ENCODE results near the gene C5orf24. TPM values are rescaled to one million over a fixed set of nuclear protein-coding genes. Genes with fewer than 3 reads are reported as not detected.
"Not testable (repeated sequence)": the region's sequence is repeated elsewhere in the genome, so short reads cannot be mapped to it uniquely, and the experiment has no call there.

C5orf24 gene
- total RNA-seq, 1 donor from 2014 or later: 38.3 TPM

DNA sequence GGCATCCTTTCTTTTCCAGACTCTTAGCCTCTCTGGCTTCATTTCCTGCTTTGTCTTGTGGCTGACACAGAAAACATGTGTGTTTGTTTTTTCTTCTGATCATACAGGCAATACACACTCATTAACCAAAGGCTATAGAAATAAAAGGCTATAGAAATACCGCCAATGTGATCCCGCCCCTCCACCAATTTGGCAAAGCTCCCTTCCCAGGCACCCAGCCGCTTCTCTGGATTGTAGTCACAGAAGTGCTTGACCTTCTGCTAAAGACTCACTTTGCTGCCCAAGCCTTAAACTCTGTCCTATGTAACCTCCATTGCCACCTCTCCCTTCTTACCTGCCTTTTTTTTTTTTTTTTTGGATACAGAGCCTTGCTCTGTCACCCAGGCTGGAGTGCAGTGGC lies 33.7 kb downstream of the C5orf24 start:
- H3K4me3 ChIP-seq: no peak overlapping the region
- peaks cover 43% of the 10 kb centered on the region for H3K4me1 ChIP-seq
- H3K36me3 ChIP-seq: no peaks in the 10 kb centered on the region
- H3K27ac ChIP-seq: no peak overlapping the region
- no peaks in the 10 kb centered on the region for H3K27me3 ChIP-seq
- no peak for DNase-seq (ENCODE audit: extremely low spot score in 2 of 2)
- no peak for TF ChIP-seq POLR2A (IDR thresholded peaks at IDR 0.05)
- H3K9me3 ChIP-seq: no peaks in the 10 kb centered on the region
- intact Hi-C loops (cut with DNase I): no loop called here

DNA sequence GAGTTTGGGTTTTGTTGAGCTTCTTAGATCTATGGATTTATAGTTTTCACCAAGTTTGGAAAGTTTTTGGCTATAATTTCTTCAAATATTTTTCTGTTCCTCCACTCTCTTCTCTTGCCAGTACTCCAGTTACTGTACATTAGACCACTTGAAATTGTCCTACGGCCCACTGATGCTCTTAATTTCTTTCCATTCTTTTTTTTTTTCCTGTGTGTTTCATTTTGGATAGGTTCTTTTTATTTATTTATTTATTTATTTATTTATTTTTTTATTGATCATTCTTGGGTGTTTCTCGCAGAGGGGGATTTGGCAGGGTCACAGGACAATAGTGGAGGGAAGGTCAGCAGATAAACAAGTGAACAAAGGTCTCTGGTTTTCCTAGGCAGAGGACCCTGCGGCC lies 35.2 kb downstream of the C5orf24 start:
- H3K27ac ChIP-seq; H3K27me3 ChIP-seq; H3K36me3 ChIP-seq; DNase-seq (ENCODE audit: extremely low spot score in 2 of 2); H3K9me3 ChIP-seq; intact Hi-C loops (cut with DNase I); H3K4me3 ChIP-seq: not testable (repeated sequence)
- H3K4me1 ChIP-seq: peaks cover 40% of the 10 kb centered on the region

DNA sequence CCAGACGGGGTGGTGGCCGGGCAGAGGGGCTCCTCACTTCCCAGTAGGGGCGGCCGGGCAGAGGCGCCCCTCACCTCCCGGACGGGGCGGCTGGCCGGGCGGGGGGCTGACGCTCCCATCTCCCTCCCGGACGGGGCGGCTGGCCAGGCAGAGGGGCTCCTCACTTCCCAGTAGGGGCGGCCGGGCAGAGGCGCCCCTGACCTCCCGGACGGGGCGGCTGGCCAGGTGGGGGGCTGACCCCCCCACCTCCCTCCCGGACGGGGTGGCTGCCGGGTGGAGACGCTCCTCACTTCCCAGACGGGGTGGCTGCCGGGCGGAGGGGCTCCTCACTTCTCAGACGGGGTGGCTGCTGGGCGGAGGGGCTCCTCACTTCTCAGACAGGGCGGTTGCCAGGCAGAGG lies 35.9 kb downstream of the C5orf24 start:
- intact Hi-C loops (cut with DNase I); H3K27me3 ChIP-seq; DNase-seq (ENCODE audit: extremely low spot score in 2 of 2); H3K27ac ChIP-seq; H3K36me3 ChIP-seq; H3K4me3 ChIP-seq; H3K9me3 ChIP-seq: not testable (repeated sequence)
- H3K4me1 ChIP-seq: peaks cover 33% of the 10 kb centered on the region

DNA sequence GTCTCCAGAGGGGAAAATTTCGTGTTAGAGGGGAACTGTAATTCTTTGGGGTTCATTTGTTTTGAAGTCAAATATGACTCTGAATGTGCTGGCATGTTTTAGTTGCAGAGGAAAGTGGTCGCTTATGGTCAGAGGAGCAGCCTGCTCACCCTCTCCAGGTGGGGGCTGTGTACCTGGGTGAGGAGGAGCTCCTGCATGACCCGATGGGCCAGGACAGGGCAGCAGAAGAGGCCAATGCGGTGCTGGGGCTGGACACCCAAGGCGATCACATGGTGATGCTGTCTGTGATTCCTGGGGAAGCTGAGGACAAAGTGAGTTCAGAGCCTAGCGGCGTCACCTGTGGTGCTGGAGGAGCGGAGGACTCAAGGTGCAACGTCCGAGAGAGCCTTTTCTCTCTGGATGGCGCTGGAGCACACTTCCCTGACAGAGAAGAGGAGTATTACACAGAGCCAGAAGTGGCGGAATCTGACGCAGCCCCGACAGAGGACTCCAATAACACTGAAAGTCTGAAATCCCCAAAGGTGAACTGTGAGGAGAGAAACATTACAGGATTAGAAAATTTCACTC lies 41.9 kb downstream of the C5orf24 start:
- TF ChIP-seq POLR2A (IDR thresholded peaks at IDR 0.05) (no peak), POLR2AphosphoS5 (IDR thresholded peaks at IDR 0.05; ENCODE audit: insufficient read depth in 1 of 2, low read depth in 1 of 2) (no peak)
- TF ChIP-seq, protein P1, sequence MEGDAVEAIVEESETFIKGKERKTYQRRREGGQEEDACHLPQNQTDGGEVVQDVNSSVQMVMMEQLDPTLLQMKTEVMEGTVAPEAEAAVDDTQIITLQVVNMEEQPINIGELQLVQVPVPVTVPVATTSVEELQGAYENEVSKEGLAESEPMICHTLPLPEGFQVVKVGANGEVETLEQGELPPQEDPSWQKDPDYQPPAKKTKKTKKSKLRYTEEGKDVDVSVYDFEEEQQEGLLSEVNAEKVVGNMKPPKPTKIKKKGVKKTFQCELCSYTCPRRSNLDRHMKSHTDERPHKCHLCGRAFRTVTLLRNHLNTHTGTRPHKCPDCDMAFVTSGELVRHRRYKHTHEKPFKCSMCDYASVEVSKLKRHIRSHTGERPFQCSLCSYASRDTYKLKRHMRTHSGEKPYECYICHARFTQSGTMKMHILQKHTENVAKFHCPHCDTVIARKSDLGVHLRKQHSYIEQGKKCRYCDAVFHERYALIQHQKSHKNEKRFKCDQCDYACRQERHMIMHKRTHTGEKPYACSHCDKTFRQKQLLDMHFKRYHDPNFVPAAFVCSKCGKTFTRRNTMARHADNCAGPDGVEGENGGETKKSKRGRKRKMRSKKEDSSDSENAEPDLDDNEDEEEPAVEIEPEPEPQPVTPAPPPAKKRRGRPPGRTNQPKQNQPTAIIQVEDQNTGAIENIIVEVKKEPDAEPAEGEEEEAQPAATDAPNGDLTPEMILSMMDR (IDR thresholded peaks at IDR 0.05): no peak
- no peak overlapping the region for H3K27ac ChIP-seq
- intact Hi-C loops (cut with DNase I): no loop called here
- no peak for DNase-seq (ENCODE audit: extremely low spot score in 2 of 2)
- H3K9me3 ChIP-seq: no peaks in the 10 kb centered on the region
- peaks cover 0 to 14% of the 10 kb centered on the region in 2 donors for H3K36me3 ChIP-seq
- peaks cover 9% of the 10 kb centered on the region for H3K4me1 ChIP-seq
- H3K27me3 ChIP-seq: no peaks in the 10 kb centered on the region
- no peak overlapping the region for H3K4me3 ChIP-seq

DNA sequence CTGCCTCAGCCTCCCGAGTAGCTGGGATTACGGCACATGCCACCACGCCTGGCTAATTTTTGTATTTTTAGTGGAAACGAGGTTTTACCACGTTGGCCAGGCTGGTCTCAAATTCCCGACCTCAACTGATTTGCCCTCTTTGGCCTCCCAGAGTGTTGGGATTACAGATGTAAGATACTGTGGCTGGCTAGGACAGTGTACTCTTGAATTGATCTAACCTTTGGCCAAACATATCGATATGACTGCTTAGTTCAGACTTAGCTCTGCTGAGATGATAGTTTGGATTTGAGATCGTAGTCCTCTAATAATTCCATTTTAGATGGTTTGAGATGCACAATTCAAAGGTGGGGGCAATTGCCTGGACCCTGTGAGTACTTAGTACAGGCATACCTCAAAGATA lies 43.6 kb downstream of the C5orf24 start:
- Histone ChIP-seq H3K4me3 (no peak overlapping the region), H3K27ac (no peak overlapping the region), H3K36me3 (peaks cover 0 to 19% of the 10 kb centered on the region in 2 donors), H3K27me3 (no peaks in the 10 kb centered on the region), H3K4me1 (peaks cover 8% of the 10 kb centered on the region), H3K9me3 (no peaks in the 10 kb centered on the region)
- TF ChIP-seq POLR2A (IDR thresholded peaks at IDR 0.05) (no peak), POLR2AphosphoS5 (IDR thresholded peaks at IDR 0.05; ENCODE audit: insufficient read depth in 1 of 2, low read depth in 1 of 2) (no peak)
- intact Hi-C loops (cut with DNase I): no loop called here
- no peak for DNase-seq (ENCODE audit: extremely low spot score in 2 of 2)

DNA sequence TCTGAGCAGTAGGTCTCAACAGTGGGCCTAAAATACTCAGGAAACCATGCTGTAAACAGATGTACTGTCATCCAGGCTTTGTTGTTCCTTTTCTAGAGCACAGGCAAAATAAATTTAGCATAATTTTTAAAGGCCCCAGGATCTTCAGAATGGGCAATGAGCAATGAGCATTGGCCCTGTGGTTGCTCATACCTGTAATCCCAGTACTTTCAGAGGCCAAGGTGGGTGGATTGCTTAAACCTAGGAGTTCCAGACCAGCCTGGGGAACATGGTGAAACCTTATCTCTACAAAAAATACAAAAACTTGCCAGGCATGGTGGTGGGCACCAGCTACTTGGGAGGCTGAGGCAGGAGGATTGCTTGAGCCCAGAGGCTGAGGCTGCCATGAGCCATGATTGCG lies 45.7 kb downstream of the C5orf24 start:
- intact Hi-C loops (cut with DNase I): no loop called here
- H3K27ac ChIP-seq: no peak overlapping the region
- H3K9me3 ChIP-seq: no peaks in the 10 kb centered on the region
- H3K36me3 ChIP-seq: peaks cover 0 to 27% of the 10 kb centered on the region in 2 donors
- no peak overlapping the region for H3K4me3 ChIP-seq
- TF ChIP-seq, protein P1 (IDR thresholded peaks at IDR 0.05): no peak
- TF ChIP-seq POLR2AphosphoS5 (IDR thresholded peaks at IDR 0.05; ENCODE audit: insufficient read depth in 1 of 2, low read depth in 1 of 2) (no peak), POLR2A (IDR thresholded peaks at IDR 0.05) (no peak)
- no peak for DNase-seq (ENCODE audit: extremely low spot score in 2 of 2)
- H3K27me3 ChIP-seq: no peaks in the 10 kb centered on the region
- no peaks in the 10 kb centered on the region for H3K4me1 ChIP-seq

DNA sequence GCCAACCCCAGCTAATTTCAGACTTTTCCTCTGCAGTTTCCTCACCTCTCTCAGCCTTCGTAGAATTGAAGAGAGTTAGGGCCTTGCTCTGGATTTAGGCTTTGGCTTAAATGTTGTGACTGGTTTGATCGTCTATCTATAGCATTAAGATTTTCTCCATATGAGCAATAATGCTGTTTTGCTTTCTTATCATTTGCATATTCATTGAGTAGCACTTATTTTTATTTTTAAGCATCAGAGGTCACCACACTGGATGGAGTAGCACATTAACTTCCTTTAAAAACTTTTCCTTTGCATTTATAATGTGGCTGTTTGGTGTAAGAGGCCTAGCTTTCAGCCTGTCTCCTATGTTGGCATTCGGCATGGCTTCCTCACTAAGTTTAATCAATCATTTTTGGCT lies 46.5 kb downstream of the C5orf24 start:
- peaks cover 0 to 33% of the 10 kb centered on the region in 2 donors for H3K36me3 ChIP-seq

More for the DNA sequence above, 46.5 kb downstream of the C5orf24 start:
- H3K27ac ChIP-seq: no peak overlapping the region
- H3K27me3 ChIP-seq: no peaks in the 10 kb centered on the region
- intact Hi-C loops (cut with DNase I): no loop called here
- no peaks in the 10 kb centered on the region for H3K9me3 ChIP-seq
- TF ChIP-seq POLR2AphosphoS5 (IDR thresholded peaks at IDR 0.05; ENCODE audit: insufficient read depth in 1 of 2, low read depth in 1 of 2) (no peak), POLR2A (IDR thresholded peaks at IDR 0.05) (no peak)
- TF ChIP-seq, protein P1 (IDR thresholded peaks at IDR 0.05): no peak
- no peak for DNase-seq (ENCODE audit: extremely low spot score in 2 of 2)
- H3K4me1 ChIP-seq: no peaks in the 10 kb centered on the region
- no peak overlapping the region for H3K4me3 ChIP-seq
